Neural cell (in vitro differentiated cells): Measurements from ENCODE around the gene MINDY4B. TPM values are rescaled to one million over a fixed set of nuclear protein-coding genes. Genes with fewer than 3 reads are reported as not detected.
A peak's percentile ranks its signal among the peaks of the same experiment; 100 is the strongest.

Experiments
- H2AFZ ChIP-seq: fragments of 200-600, 300-800 bp; sonication (generic), shearing (Covaris generic); 2 replicates; pipeline ENCODE4 v1.6.0; 2014; ENCODE audit warnings: low read depth, mild to moderate bottlenecking, antibody characterized with exemption, low read length, moderate library complexity
- H3F3A ChIP-seq: fragments of 200-600 bp; shearing (Covaris generic); 2 replicates; pipeline ENCODE4 v1.6.1; 2016; ENCODE audit warnings: mild to moderate bottlenecking, moderate library complexity, mixed read lengths, antibody characterized with exemption, low read length; ENCODE audit not compliant: insufficient read depth, poor library complexity, severe bottlenecking
- H3K27ac ChIP-seq: fragments of 200-600, 300-800 bp; sonication (generic), shearing (Covaris generic); 2 replicates; pipeline ENCODE4 v1.5.1; 2014; ENCODE audit warnings: mild to moderate bottlenecking, low read length, moderate library complexity
- H3K27me3 ChIP-seq: fragments of 300-800, 200-600 bp; sonication (generic), shearing (Covaris generic); 2 replicates; pipeline ENCODE4 v1.6.0; 2014; ENCODE audit warnings: mild to moderate bottlenecking, low read depth, low read length, moderate library complexity; ENCODE audit not compliant: insufficient read depth
- H3K36me3 ChIP-seq: fragments of 300-800, 200-600 bp; sonication (generic), shearing (Covaris generic); 2 replicates; pipeline ENCODE4 v1.5.1; 2014; ENCODE audit warnings: mild to moderate bottlenecking, antibody characterized with exemption, low read length, moderate library complexity; ENCODE audit not compliant: insufficient read depth
- H3K4me2 ChIP-seq: fragments of 300-800, 200-600 bp; sonication (generic), shearing (Covaris generic); 2 replicates; pipeline ENCODE4 v1.6.0; 2014; ENCODE audit warnings: mild to moderate bottlenecking, low read length
- H3K4me3 ChIP-seq: fragments of 300-800, 200-600 bp; sonication (generic), shearing (Covaris generic); 2 replicates; pipeline ENCODE4 v1.5.1; 2014; ENCODE audit warnings: mild to moderate bottlenecking, low read length, moderate library complexity
- H3K79me2 ChIP-seq: fragments of 200-600 bp; shearing (Covaris generic); replicated peaks from 2 replicates; pipeline ENCODE4 v1.6.0; 2014; ENCODE audit warnings: mild to moderate bottlenecking, low read length, moderate library complexity; ENCODE audit not compliant: insufficient read depth
- H3K9ac ChIP-seq: fragments of 300-800, 200-600 bp; sonication (generic), shearing (Covaris generic); 2 replicates; pipeline ENCODE4 v1.6.1; 2016; ENCODE audit warnings: mild to moderate bottlenecking, low read length, mixed read lengths
- H3K9me2 ChIP-seq: fragments of 200-600 bp; shearing (Covaris generic); 2 replicates; pipeline ENCODE4 v1.6.1; 2016; ENCODE audit warnings: mild to moderate bottlenecking, low read length, mixed read lengths; ENCODE audit not compliant: insufficient read depth
- H3K9me3 ChIP-seq: fragments of 200-600, 300-800 bp; sonication (generic), shearing (Covaris generic); 2 replicates; pipeline ENCODE4 v1.6.1; 2016; ENCODE audit warnings: mild to moderate bottlenecking, mixed run types, low read length, moderate library complexity, mixed read lengths
- H4K20me1 ChIP-seq: fragments of 200-600 bp; shearing (Covaris generic); 2 replicates; pipeline ENCODE4 v1.6.1; 2016; ENCODE audit warnings: mild to moderate bottlenecking, mixed run types; ENCODE audit not compliant: insufficient read depth
- EP300 ChIP-seq: fragments of 450-650 bp; conservative IDR thresholded peaks from 2 replicates; pipeline ENCODE4 v1.6.1; 2014; ENCODE audit warnings: antibody characterized with exemption, mild to moderate bottlenecking, moderate library complexity; ENCODE audit not compliant: poor library complexity, severe bottlenecking
- EZH2 ChIP-seq: fragments of 200-600, 300-800 bp; shearing (Covaris generic), sonication (generic); IDR thresholded peaks from 2 replicates; pipeline ENCODE4 v1.6.1; 2014; ENCODE audit warnings: antibody characterized with exemption, low read length, borderline replicate concordance, mild to moderate bottlenecking; ENCODE audit not compliant: insufficient read depth, poor library complexity, severe bottlenecking
- MXI1 ChIP-seq: fragments of 450-650 bp; conservative IDR thresholded peaks from 2 replicates; pipeline ENCODE4 v1.6.1; 2014; ENCODE audit warnings: antibody characterized with exemption, mild to moderate bottlenecking; ENCODE audit not compliant: poor library complexity, severe bottlenecking
- POLR2AphosphoS5 ChIP-seq: IDR thresholded peaks from 2 replicates; pipeline ENCODE4 v1.6.1; 2012
- RAD21 ChIP-seq: fragments of 450-650 bp; conservative IDR thresholded peaks from 2 replicates; pipeline ENCODE4 v1.6.1; 2014; ENCODE audit warnings: antibody characterized with exemption, mild to moderate bottlenecking, moderate library complexity
- REST ChIP-seq: IDR thresholded peaks from 2 replicates; pipeline ENCODE4 v1.6.1; 2012; ENCODE audit warnings: borderline replicate concordance
- SMC3 ChIP-seq: fragments of 450-650 bp; conservative IDR thresholded peaks from 2 replicates; pipeline ENCODE4 v1.6.1; 2014; ENCODE audit warnings: antibody characterized with exemption, mild to moderate bottlenecking, moderate library complexity; ENCODE audit not compliant: poor library complexity
- TAF1 ChIP-seq: IDR thresholded peaks from 2 replicates; pipeline ENCODE4 v1.6.1; 2012; ENCODE audit warnings: low read depth
- polyA minus RNA-seq: library from RNA; depleted of rRNA, polyadenylated mRNA; stranded (reverse); fragments of >200 nt; gene quantifications from 2 replicates; pipeline ENCODE4 v1.2.3, GENCODE V29; 2014
- polyA plus RNA-seq: library from polyadenylated mRNA; depleted of rRNA; stranded (reverse); fragments of >200 nt; gene quantifications from 2 replicates; pipeline ENCODE4 v1.2.3, GENCODE V29; 2014
- TF ChIP-seq, protein P1 (sequence below): fragments of 450-650 bp; IDR thresholded peaks from 2 replicates; pipeline ENCODE4 v1.5.1; 2014; ENCODE audit warnings: antibody characterized with exemption, mild to moderate bottlenecking, moderate library complexity; ENCODE audit not compliant: poor library complexity, severe bottlenecking

The MINDY4B gene
- 0.28 TPM in 1 of 2 replicates, not detected in the other for polyA plus RNA-seq
- not detected in 2 replicates for polyA minus RNA-seq

- no peak within 1 kb of the TSS for H3K4me3 ChIP-seq
- H3K36me3 ChIP-seq: no peaks in the 10 kb centered on the region
- no peak within 1 kb of the TSS for H3K4me2 ChIP-seq
- H3K79me2 ChIP-seq: no peaks in the 10 kb centered on the region
- H3K9me2 ChIP-seq: no peaks in the 10 kb centered on the region
- no peak within 1 kb of the TSS for H2AFZ ChIP-seq
- H3K9me3 ChIP-seq: no peaks in the 10 kb centered on the region
- no peak within 1 kb of the TSS for H3K9ac ChIP-seq
- peak within 1 kb of the TSS; percentile 62 for H3K27ac ChIP-seq
- TF ChIP-seq SMC3 (no peak), EP300 (no peak), MXI1 (no peak), TAF1 (no peak), EZH2 (no peak), REST (no peak), RAD21 (no peak), POLR2AphosphoS5 (no peak)
- TF ChIP-seq, protein P1, sequence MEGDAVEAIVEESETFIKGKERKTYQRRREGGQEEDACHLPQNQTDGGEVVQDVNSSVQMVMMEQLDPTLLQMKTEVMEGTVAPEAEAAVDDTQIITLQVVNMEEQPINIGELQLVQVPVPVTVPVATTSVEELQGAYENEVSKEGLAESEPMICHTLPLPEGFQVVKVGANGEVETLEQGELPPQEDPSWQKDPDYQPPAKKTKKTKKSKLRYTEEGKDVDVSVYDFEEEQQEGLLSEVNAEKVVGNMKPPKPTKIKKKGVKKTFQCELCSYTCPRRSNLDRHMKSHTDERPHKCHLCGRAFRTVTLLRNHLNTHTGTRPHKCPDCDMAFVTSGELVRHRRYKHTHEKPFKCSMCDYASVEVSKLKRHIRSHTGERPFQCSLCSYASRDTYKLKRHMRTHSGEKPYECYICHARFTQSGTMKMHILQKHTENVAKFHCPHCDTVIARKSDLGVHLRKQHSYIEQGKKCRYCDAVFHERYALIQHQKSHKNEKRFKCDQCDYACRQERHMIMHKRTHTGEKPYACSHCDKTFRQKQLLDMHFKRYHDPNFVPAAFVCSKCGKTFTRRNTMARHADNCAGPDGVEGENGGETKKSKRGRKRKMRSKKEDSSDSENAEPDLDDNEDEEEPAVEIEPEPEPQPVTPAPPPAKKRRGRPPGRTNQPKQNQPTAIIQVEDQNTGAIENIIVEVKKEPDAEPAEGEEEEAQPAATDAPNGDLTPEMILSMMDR: no peak
- no peaks in the 10 kb centered on the region for H3F3A ChIP-seq
- no peaks in the 10 kb centered on the region for H3K27me3 ChIP-seq
- H4K20me1 ChIP-seq: no peaks in the 10 kb centered on the region
These were observed at the start of gene MINDY4B for GRCh38 chr3:150905339-150905738. Gene MINDY4B, minus strand, starts transcription at chr3:150905439. Its CDS starts 0 bp downstream, at chr3:150905439.

DNA sequence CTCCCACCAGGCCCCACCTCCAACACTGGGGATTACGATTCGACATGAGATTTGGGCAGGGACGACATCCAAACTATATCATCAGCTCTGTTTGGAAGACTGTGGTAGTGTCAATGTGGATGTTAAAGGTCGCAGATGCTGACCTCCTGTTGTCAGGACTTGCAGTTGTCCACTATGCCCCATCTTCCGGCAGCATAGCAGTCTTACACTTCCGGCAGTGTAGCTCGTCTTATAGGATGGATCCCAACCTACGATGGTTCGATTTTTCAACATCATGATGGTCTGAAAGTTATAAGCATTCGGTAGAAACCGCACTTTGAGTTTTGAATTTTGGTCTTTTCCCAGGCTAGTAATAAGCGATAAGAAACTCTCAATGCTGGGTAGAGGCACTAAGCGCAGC lies 46.7 kb upstream of the MINDY4B start:
- Histone ChIP-seq H3K9me2 (no peaks in the 10 kb centered on the region), H4K20me1 (no peaks in the 10 kb centered on the region), H3F3A (no peaks in the 10 kb centered on the region), H3K4me2 (no peak overlapping the region), H3K36me3 (no peaks in the 10 kb centered on the region), H3K9ac (no peak overlapping the region), H3K27ac (no peak overlapping the region), H3K4me3 (no peak overlapping the region), H2AFZ (no peak overlapping the region), H3K9me3 (no peaks in the 10 kb centered on the region), H3K27me3 (no peaks in the 10 kb centered on the region), H3K79me2 (no peaks in the 10 kb centered on the region)
- no peak for TF ChIP-seq EP300
- no peak for TF ChIP-seq MXI1
- no peak for TF ChIP-seq SMC3
- TF ChIP-seq RAD21: no peak
- TF ChIP-seq, protein P1: no peak
- no peak for TF ChIP-seq REST
- no peak for TF ChIP-seq EZH2
- TF ChIP-seq POLR2AphosphoS5: no peak
- TF ChIP-seq TAF1: no peak
